ENCODE data around the gene CDKL5. TPM values are rescaled to one million over a fixed set of nuclear protein-coding genes. Genes with fewer than 3 reads are reported as not detected.

CDKL5 gene
- total RNA-seq, 2 donors from 2014 or later, result 2.9 to 3.6 TPM

- Mint-ChIP-seq H3K27me3 (no peaks in the 10 kb centered on the region), H3K4me1 (no peaks in the 10 kb centered on the region), H3K27ac (no peak overlapping the region), H3K4me3 (no peak overlapping the region), H3K36me3 (ENCODE audit: low read depth) (peaks cover 3% of the 10 kb centered on the region)
- H3K9me3 ChIP-seq (ENCODE audit: control insufficient read depth, low read length, poor library complexity, severe bottlenecking), result no peaks in the 10 kb centered on the region
- ATAC-seq (no peak), DNase-seq (no peak)
These were observed 45.9 kb downstream of the CDKL5 start for GRCh38 chrX:18471296-18471695.

- no peaks in the 10 kb centered on the region for H3K36me3 Mint-ChIP-seq (ENCODE audit: low read depth)
- no peak for DNase-seq
- no peak overlapping the region for H3K27ac Mint-ChIP-seq
- H3K4me3 Mint-ChIP-seq, result no peak overlapping the region
- no peaks in the 10 kb centered on the region for H3K9me3 ChIP-seq (ENCODE audit: control insufficient read depth, low read length, poor library complexity, severe bottlenecking)
- no peak for ATAC-seq
- no peaks in the 10 kb centered on the region for H3K27me3 Mint-ChIP-seq
- H3K4me1 Mint-ChIP-seq, result peaks cover 5% of the 10 kb centered on the region
These were observed 65.6 kb downstream of the CDKL5 start for GRCh38 chrX:18490806-18491555.

- Mint-ChIP-seq H3K27me3 (no peaks in the 10 kb centered on the region), H3K27ac (no peak overlapping the region), H3K4me1 (peaks cover 7% of the 10 kb centered on the region), H3K4me3 (no peak overlapping the region), H3K36me3 (ENCODE audit: low read depth) (no peaks in the 10 kb centered on the region)
- H3K9me3 ChIP-seq (ENCODE audit: control insufficient read depth, low read length, poor library complexity, severe bottlenecking), result no peaks in the 10 kb centered on the region
- DNase-seq (no peak), ATAC-seq (no peak)
These were observed 66.4 kb downstream of the CDKL5 start for GRCh38 chrX:18491587-18492340.

GRCh38 chrX:18534949-18535348, 109.5 kb downstream of the CDKL5 start:
- Mint-ChIP-seq H3K4me1 (peaks cover 3% of the 10 kb centered on the region), H3K27me3 (no peaks in the 10 kb centered on the region), H3K4me3 (no peak overlapping the region), H3K27ac (no peak overlapping the region), H3K36me3 (ENCODE audit: low read depth) (no peaks in the 10 kb centered on the region)
- H3K9me3 ChIP-seq (ENCODE audit: control insufficient read depth, low read length, poor library complexity, severe bottlenecking), result no peaks in the 10 kb centered on the region
- DNase-seq (no peak), ATAC-seq (no peak)

GRCh38 chrX:18537068-18537467, 111.7 kb downstream of the CDKL5 start:
- ATAC-seq (no peak), DNase-seq (no peak)
- Mint-ChIP-seq H3K4me3 (no peak overlapping the region), H3K4me1 (no peaks in the 10 kb centered on the region), H3K36me3 (ENCODE audit: low read depth) (no peaks in the 10 kb centered on the region), H3K27ac (no peak overlapping the region), H3K27me3 (no peaks in the 10 kb centered on the region)
- H3K9me3 ChIP-seq (ENCODE audit: control insufficient read depth, low read length, poor library complexity, severe bottlenecking), result no peaks in the 10 kb centered on the region

GRCh38 chrX:18537524-18537923, 112.1 kb downstream of the CDKL5 start:
- Mint-ChIP-seq H3K36me3 (ENCODE audit: low read depth) (no peaks in the 10 kb centered on the region), H3K27ac (no peak overlapping the region), H3K4me1 (no peaks in the 10 kb centered on the region), H3K27me3 (no peaks in the 10 kb centered on the region), H3K4me3 (no peak overlapping the region)
- no peaks in the 10 kb centered on the region for H3K9me3 ChIP-seq (ENCODE audit: control insufficient read depth, low read length, poor library complexity, severe bottlenecking)
- no peak for DNase-seq
- no peak for ATAC-seq

GRCh38 chrX:18542131-18542530, 116.7 kb downstream of the CDKL5 start:
- Mint-ChIP-seq H3K27ac (no peak overlapping the region), H3K4me3 (no peak overlapping the region), H3K4me1 (no peaks in the 10 kb centered on the region), H3K36me3 (ENCODE audit: low read depth) (no peaks in the 10 kb centered on the region), H3K27me3 (no peaks in the 10 kb centered on the region)
- no peaks in the 10 kb centered on the region for H3K9me3 ChIP-seq (ENCODE audit: control insufficient read depth, low read length, poor library complexity, severe bottlenecking)
- DNase-seq (no peak), ATAC-seq (no peak)

GRCh38 chrX:18542905-18543304, 117.5 kb downstream of the CDKL5 start:
- no peak overlapping the region for H3K4me3 Mint-ChIP-seq
- no peak overlapping the region for H3K27ac Mint-ChIP-seq
- no peaks in the 10 kb centered on the region for H3K36me3 Mint-ChIP-seq (ENCODE audit: low read depth)
- H3K4me1 Mint-ChIP-seq, result no peaks in the 10 kb centered on the region
- H3K27me3 Mint-ChIP-seq, result no peaks in the 10 kb centered on the region
- ATAC-seq, result no peak
- no peak for DNase-seq
- no peaks in the 10 kb centered on the region for H3K9me3 ChIP-seq (ENCODE audit: control insufficient read depth, low read length, poor library complexity, severe bottlenecking)

- no peak for DNase-seq
- Mint-ChIP-seq H3K4me3 (no peak overlapping the region), H3K27ac (no peak overlapping the region), H3K36me3 (ENCODE audit: low read depth) (no peaks in the 10 kb centered on the region), H3K27me3 (no peaks in the 10 kb centered on the region), H3K4me1 (no peaks in the 10 kb centered on the region)
- no peak for ATAC-seq
- no peaks in the 10 kb centered on the region for H3K9me3 ChIP-seq (ENCODE audit: control insufficient read depth, low read length, poor library complexity, severe bottlenecking)
These were observed 118.3 kb downstream of the CDKL5 start for GRCh38 chrX:18543738-18544137.

GRCh38 chrX:18545771-18546170, 120.4 kb downstream of the CDKL5 start:
- no peaks in the 10 kb centered on the region for H3K4me1 Mint-ChIP-seq
- DNase-seq (no peak), ATAC-seq (no peak)
- H3K36me3 Mint-ChIP-seq (ENCODE audit: low read depth), result no peaks in the 10 kb centered on the region
- no peaks in the 10 kb centered on the region for H3K27me3 Mint-ChIP-seq
- no peak overlapping the region for H3K27ac Mint-ChIP-seq
- H3K4me3 Mint-ChIP-seq, result no peak overlapping the region
- no peaks in the 10 kb centered on the region for H3K9me3 ChIP-seq (ENCODE audit: control insufficient read depth, low read length, poor library complexity, severe bottlenecking)

- no peak for ATAC-seq
- H3K36me3 Mint-ChIP-seq (ENCODE audit: low read depth), result no peaks in the 10 kb centered on the region
- H3K9me3 ChIP-seq (ENCODE audit: control insufficient read depth, low read length, poor library complexity, severe bottlenecking), result no peaks in the 10 kb centered on the region
- DNase-seq, result no peak
- H3K4me1 Mint-ChIP-seq, result no peaks in the 10 kb centered on the region
- H3K4me3 Mint-ChIP-seq, result no peak overlapping the region
- no peak overlapping the region for H3K27ac Mint-ChIP-seq
- no peaks in the 10 kb centered on the region for H3K27me3 Mint-ChIP-seq
These were observed 123.6 kb downstream of the CDKL5 start for GRCh38 chrX:18548996-18549395.

GRCh38 chrX:18549643-18550042, 124.2 kb downstream of the CDKL5 start:
- no peaks in the 10 kb centered on the region for H3K4me1 Mint-ChIP-seq

GRCh38 chrX:18557879-18558278, 132.5 kb downstream of the CDKL5 start:
- no peak for DNase-seq
- H3K9me3 ChIP-seq (ENCODE audit: control insufficient read depth, low read length, poor library complexity, severe bottlenecking), result no peaks in the 10 kb centered on the region
- no peaks in the 10 kb centered on the region for H3K36me3 Mint-ChIP-seq (ENCODE audit: low read depth)
- no peaks in the 10 kb centered on the region for H3K4me1 Mint-ChIP-seq
- H3K27me3 Mint-ChIP-seq, result no peaks in the 10 kb centered on the region
- no peak for ATAC-seq
- no peak overlapping the region for H3K27ac Mint-ChIP-seq
- H3K4me3 Mint-ChIP-seq, result no peak overlapping the region

More at GRCh38 chrX:18549643-18550042, 124.2 kb downstream of the CDKL5 start:
- ATAC-seq (no peak), DNase-seq (no peak)
- Mint-ChIP-seq H3K27me3 (no peaks in the 10 kb centered on the region), H3K27ac (no peak overlapping the region), H3K4me3 (no peak overlapping the region), H3K36me3 (ENCODE audit: low read depth) (no peaks in the 10 kb centered on the region)
- H3K9me3 ChIP-seq (ENCODE audit: control insufficient read depth, low read length, poor library complexity, severe bottlenecking), result no peaks in the 10 kb centered on the region

- Mint-ChIP-seq H3K36me3 (ENCODE audit: low read depth) (no peaks in the 10 kb centered on the region), H3K4me3 (no peak overlapping the region), H3K27me3 (no peaks in the 10 kb centered on the region), H3K4me1 (no peaks in the 10 kb centered on the region), H3K27ac (no peak overlapping the region)
- no peak for ATAC-seq
- H3K9me3 ChIP-seq (ENCODE audit: control insufficient read depth, low read length, poor library complexity, severe bottlenecking), result no peaks in the 10 kb centered on the region
- no peak for DNase-seq
These were observed 133.4 kb downstream of the CDKL5 start for GRCh38 chrX:18558799-18559198.

Data from T-helper 17 cell (primary cell).